GM18507 (cell line): ENCODE results near the gene RFX6.
"Not testable (repeated sequence)": the region's sequence is repeated elsewhere in the genome, so short reads cannot be mapped to it uniquely, and the experiment has no call there.

Experiments used
- DNase-seq: peaks from one replicate; pipeline ENCODE4 v3.0.0; 2011; ENCODE audit warnings: low read depth; ENCODE audit not compliant: insufficient read length; ENCODE audit errors: extremely low spot score
- FAIRE-seq: peaks from 2 replicates; lab custom pipeline; 2011; peaks lifted over from hg19 to GRCh38; lab: Jason Lieb, UNC

RFX6 gene, protein sequence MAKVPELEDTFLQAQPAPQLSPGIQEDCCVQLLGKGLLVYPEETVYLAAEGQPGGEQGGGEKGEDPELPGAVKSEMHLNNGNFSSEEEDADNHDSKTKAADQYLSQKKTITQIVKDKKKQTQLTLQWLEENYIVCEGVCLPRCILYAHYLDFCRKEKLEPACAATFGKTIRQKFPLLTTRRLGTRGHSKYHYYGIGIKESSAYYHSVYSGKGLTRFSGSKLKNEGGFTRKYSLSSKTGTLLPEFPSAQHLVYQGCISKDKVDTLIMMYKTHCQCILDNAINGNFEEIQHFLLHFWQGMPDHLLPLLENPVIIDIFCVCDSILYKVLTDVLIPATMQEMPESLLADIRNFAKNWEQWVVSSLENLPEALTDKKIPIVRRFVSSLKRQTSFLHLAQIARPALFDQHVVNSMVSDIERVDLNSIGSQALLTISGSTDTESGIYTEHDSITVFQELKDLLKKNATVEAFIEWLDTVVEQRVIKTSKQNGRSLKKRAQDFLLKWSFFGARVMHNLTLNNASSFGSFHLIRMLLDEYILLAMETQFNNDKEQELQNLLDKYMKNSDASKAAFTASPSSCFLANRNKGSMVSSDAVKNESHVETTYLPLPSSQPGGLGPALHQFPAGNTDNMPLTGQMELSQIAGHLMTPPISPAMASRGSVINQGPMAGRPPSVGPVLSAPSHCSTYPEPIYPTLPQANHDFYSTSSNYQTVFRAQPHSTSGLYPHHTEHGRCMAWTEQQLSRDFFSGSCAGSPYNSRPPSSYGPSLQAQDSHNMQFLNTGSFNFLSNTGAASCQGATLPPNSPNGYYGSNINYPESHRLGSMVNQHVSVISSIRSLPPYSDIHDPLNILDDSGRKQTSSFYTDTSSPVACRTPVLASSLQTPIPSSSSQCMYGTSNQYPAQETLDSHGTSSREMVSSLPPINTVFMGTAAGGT

DNA sequence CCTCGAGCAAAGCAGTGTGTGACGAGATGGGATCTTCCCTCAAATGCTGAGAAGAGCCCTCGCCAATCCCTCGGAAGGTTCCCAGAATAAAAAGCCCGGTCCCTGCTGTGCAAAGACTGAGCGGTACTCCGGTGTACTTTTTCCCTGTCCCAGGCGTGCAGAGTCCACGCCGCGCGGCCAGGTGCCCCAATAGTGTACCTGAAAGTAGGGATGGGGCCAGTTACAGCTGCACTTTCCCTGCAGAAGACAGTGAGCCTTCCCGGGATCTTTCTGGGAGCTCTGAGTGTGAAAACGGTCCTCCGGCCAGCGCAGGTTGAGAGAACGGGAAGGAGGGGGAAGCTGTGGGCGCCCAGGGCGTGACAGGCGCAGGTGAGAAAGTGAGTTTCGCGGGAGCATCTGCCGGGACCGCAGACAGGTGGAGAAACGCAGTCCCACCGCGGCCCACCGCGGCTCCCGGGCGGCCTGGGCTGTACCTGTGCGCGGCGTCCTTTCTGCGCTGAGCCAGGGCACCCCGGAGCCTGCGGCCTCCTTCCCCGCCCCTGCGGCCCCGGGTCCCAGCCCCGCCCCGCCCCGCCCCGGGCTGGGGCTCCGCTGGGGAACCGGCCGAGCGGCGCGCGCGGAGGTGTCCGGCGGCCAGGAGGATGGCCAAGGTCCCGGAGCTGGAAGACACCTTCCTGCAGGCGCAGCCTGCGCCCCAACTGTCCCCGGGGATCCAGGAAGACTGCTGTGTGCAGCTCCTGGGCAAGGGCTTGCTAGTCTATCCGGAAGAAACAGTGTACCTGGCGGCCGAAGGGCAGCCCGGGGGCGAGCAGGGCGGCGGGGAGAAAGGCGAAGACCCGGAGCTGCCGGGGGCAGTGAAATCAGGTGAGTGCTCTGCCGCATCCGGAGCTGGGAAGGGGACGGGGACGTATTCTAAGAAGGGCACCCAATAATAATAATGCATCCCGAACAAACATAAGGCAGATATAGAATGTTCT, at the start of gene RFX6:
Gene RFX6, plus strand, starts transcription at position 608 of the 977 bp plus-strand sequence. Its CDS starts 34 bp downstream, at position 642.
- FAIRE-seq (no peak), DNase-seq (no peak)

- no peak for FAIRE-seq
Observed at GRCh38 chr6:116827561-116828240, 49.3 kb upstream of the RFX6 start.

GRCh38 chr6:116828983-116829382, 48.1 kb upstream of the RFX6 start, which contains the start of gene GPRC6A:
Gene GPRC6A (minus strand): TSS chr6:116829083. CDS start chr6:116829013, 70 bp downstream.
- DNase-seq: no peak
- no peak for FAIRE-seq

More at GRCh38 chr6:116827561-116828240, 49.3 kb upstream of the RFX6 start:
- DNase-seq: no peak

- FAIRE-seq, DNase-seq: not testable (repeated sequence)
Observed at GRCh38 chr6:116834526-116834925, 42.5 kb upstream of the RFX6 start.

GRCh38 chr6:116836606-116837342, 40.3 kb upstream of the RFX6 start:
- DNase-seq (no peak), FAIRE-seq (no peak)

- DNase-seq (no peak), FAIRE-seq (no peak)
Observed at GRCh38 chr6:116840091-116840490, 37.0 kb upstream of the RFX6 start.

GRCh38 chr6:116842459-116842858, 34.6 kb upstream of the RFX6 start:
- FAIRE-seq: no peak

DNA sequence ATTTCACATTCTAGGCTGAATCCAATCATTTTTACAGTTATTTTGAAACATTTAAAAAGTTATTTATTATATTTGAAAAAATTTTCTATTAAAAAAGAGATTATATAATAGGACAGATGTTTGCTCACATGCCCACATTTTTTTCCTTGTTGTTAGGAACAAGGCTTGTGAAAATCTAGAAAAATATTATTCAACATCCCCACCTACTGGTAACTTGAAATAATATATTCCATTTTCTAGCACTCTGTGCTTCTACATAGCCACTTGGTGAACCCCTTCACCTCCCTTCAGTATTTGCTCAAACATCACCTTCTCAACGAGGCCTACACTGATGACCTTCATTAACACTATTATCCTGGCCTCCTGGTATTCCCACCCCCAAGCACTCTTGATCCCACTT, 29.8 kb upstream of the RFX6 start:
- FAIRE-seq (no peak), DNase-seq (no peak)

More at GRCh38 chr6:116842459-116842858, 34.6 kb upstream of the RFX6 start:
- DNase-seq: no peak

- DNase-seq (no peak), FAIRE-seq (no peak)
Observed at GRCh38 chr6:116858060-116858459, 19.0 kb upstream of the RFX6 start.

DNA sequence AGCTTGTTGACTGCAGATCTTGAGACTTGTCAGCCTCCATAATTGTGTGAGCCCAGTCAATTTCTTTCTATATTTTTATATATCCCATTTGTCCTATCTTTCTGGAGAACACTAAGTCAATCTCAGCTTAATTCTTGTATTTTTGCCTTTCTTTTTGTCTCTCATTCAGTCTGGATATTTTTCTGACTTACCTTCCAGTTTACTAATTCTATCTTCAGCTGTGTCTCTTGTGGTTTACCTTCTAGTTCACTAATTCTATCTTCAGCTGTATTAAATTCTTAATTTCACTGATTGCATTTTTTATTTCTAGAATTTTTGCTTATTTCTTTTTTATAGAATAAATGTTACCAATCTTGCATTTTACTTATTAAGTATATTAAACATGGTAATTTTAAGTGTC, 17.8 kb upstream of the RFX6 start:
- FAIRE-seq (no peak), DNase-seq (no peak)

GRCh38 chr6:116866281-116866871, 10.7 kb upstream of the RFX6 start:
- FAIRE-seq (peak; percentile 56), DNase-seq (no peak)

DNA sequence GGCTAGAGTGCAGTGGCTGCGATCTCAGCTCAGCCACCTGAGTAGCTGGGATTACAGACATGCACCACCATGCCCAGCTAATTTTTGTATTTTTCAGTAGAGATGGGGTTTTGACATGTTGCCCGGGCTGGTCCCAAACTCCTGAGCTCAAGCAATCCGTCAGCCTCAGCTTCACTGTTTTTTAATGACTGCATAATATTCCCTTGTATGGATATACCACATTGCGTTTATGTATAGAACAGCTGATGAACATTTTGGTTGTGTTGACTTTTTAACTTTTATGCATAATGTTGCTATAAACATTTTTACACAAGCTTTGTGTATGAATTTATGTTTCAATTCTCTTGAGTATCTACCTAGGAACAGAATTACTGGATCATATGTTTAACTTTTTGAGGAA, 4.3 kb upstream of the RFX6 start:
- FAIRE-seq: no peak
- DNase-seq: no peak

- DNase-seq: no peak
- FAIRE-seq: no peak
Observed at GRCh38 chr6:116876107-116876506, 935 bp upstream of the RFX6 start.

GRCh38 chr6:116877743-116878142, 701 bp downstream of the RFX6 start:
- no peak for FAIRE-seq
- no peak for DNase-seq

GRCh38 chr6:116881236-116881635, 4.2 kb downstream of the RFX6 start:
- FAIRE-seq (no peak), DNase-seq (no peak)

- FAIRE-seq (no peak), DNase-seq (no peak)
Observed at GRCh38 chr6:116883005-116883404, 6.0 kb downstream of the RFX6 start.

GRCh38 chr6:116884530-116884929, 7.5 kb downstream of the RFX6 start:
- FAIRE-seq: no peak
- no peak for DNase-seq

GRCh38 chr6:116887168-116887567, 10.1 kb downstream of the RFX6 start:
- DNase-seq (no peak), FAIRE-seq (no peak)
